H1 (cell line): ENCODE measurements around the gene RIC8A.

Experiments
- BCL11A ChIP-seq, 2 experiments: IDR thresholded peaks; one replicate each; pipeline ENCODE4 v1.6.1; 2011; ENCODE audit warnings: low read depth in 2 of 2, low read length in 2 of 2, mild to moderate bottlenecking in 2 of 2
- CTCF ChIP-seq, 3 experiments: IDR thresholded peaks; 1 replicate in 2 of 3; 2 replicates in 1 of 3; pipeline versions ENCODE4 v1.5.1 to v1.6.1; 2011; ENCODE audit warnings: low read length in 3 of 3, mild to moderate bottlenecking in 3 of 3, inconsistent platforms in 2 of 3, low read depth in 1 of 3, moderate library complexity in 1 of 3; ENCODE audit not compliant: insufficient read depth in 1 of 3; ENCODE audit errors: control extremely low read depth in 1 of 3
- EZH2 ChIP-seq: fragments of 200-600 bp; sonication (generic); IDR thresholded peaks from 2 replicates; pipeline ENCODE4 v1.7.1; 2012; ENCODE audit warnings: low read depth, mild to moderate bottlenecking, moderate library complexity, low read length, inconsistent platforms; ENCODE audit not compliant: severe bottlenecking
- GTF2F1 ChIP-seq: IDR thresholded peaks from 2 replicates; pipeline ENCODE4 v1.6.1; 2012; ENCODE audit warnings: low read depth, low read length, improper control_type of control experiment, borderline replicate concordance
- JUN ChIP-seq: IDR thresholded peaks from 2 replicates; pipeline ENCODE4 v1.6.1; 2011; ENCODE audit warnings: low read depth, mild to moderate bottlenecking, improper control_type of control experiment, low read length
- MAFK ChIP-seq: IDR thresholded peaks from 2 replicates; pipeline ENCODE4 v1.6.1; 2012; ENCODE audit warnings: low read depth, mild to moderate bottlenecking, improper control_type of control experiment, low read length
- POLR2A ChIP-seq, 2 experiments: IDR thresholded peaks; 1 replicate in 1 of 2; 2 replicates in 1 of 2; pipeline ENCODE4 v1.6.1; 2011; ENCODE audit warnings: low read depth in 2 of 2, low read length in 2 of 2, mild to moderate bottlenecking in 2 of 2; ENCODE audit errors: control extremely low read depth in 1 of 2
- RFX5 ChIP-seq: IDR thresholded peaks from 2 replicates; pipeline ENCODE4 v1.6.1; 2011; ENCODE audit warnings: low read depth, low read length, improper control_type of control experiment, borderline replicate concordance
- TAF1 ChIP-seq: IDR thresholded peaks from 2 replicates; pipeline ENCODE4 v1.6.1; 2011; ENCODE audit warnings: mild to moderate bottlenecking, low read depth, low read length
- TBP ChIP-seq: IDR thresholded peaks from 2 replicates; pipeline ENCODE4 v1.6.1; 2011; ENCODE audit warnings: low read depth, low read length, improper control_type of control experiment
- TCF12 ChIP-seq: IDR thresholded peaks from 2 replicates; pipeline ENCODE4 v1.6.1; 2011; ENCODE audit warnings: low read depth, mild to moderate bottlenecking, low read length

- TF ChIP-seq MAFK (no peak), RFX5 (no peak), TAF1 (no peak), TBP (no peak), BCL11A (IDR thresholded peaks at IDR 0.05; ENCODE audit: low read depth in 2 of 2, low read length in 2 of 2) (no peak), CTCF (IDR thresholded peaks at IDR 0.05; ENCODE audit: control extremely low read depth in 1 of 3, insufficient read depth in 1 of 3, low read depth in 1 of 3, low read length in 3 of 3) (no peak), GTF2F1 (no peak), EZH2 (no peak), POLR2A (IDR thresholded peaks at IDR 0.05; ENCODE audit: control extremely low read depth in 1 of 2, low read depth in 2 of 2, low read length in 2 of 2) (no peak), JUN (no peak), TCF12 (no peak)
These were observed 15.7 kb downstream of the RIC8A start for GRCh38 chr11:223026-223789.
